Measurements from ENCODE around the gene KYNU. TPM values are rescaled to one million over a fixed set of nuclear protein-coding genes. Genes with fewer than 3 reads are reported as not detected.
"Not testable (repeated sequence)": the region's sequence is repeated elsewhere in the genome, so short reads cannot be mapped to it uniquely, and the experiment has no call there.

KYNU gene
- total RNA-seq, 4 donors from 2014 or later, result 0.63 to 8.7 (median 4.2) TPM

DNA sequence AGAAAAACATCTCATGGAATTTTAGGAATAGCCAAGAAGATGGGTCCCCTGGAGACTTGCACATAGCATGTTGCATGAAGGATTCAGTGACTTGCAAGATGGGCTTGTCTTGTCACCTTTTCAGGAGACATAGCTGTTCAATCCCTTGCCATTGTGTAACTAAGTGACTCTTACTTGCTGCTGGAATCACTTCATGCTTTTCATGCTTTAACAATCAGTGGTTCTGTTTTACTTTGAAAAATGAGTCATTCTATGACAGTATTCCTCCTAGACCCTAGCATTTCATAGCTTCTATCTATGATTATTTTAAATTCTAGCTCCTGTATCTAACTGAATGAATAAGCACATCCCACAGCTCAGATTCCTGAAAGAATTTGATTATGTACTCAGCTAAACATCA lies 2.8 kb downstream of the KYNU start:
- Histone ChIP-seq H3K9me3 (no peaks in the 10 kb centered on the region), H3K4me3 (no peak overlapping the region), H3K4me1 (no peaks in the 10 kb centered on the region), H3K27ac (no peak overlapping the region), H3K27me3 (no peaks in the 10 kb centered on the region), H3K36me3 (no peaks in the 10 kb centered on the region)
- TF ChIP-seq CTCF (IDR thresholded peaks at IDR 0.05) (no peak), POLR2A (IDR thresholded peaks at IDR 0.05) (no peak), EP300 (IDR thresholded peaks at IDR 0.05) (no peak)
- no peak for DNase-seq (ENCODE audit: low spot score in 2 of 2)

GRCh38 chr2:142881619-142882018 lies 4.2 kb downstream of the KYNU start:
- DNase-seq (ENCODE audit: low spot score in 2 of 2), result no peak
- H3K27me3 ChIP-seq, result no peaks in the 10 kb centered on the region
- H3K4me1 ChIP-seq, result no peaks in the 10 kb centered on the region
- TF ChIP-seq CTCF (IDR thresholded peaks at IDR 0.05) (no peak), EP300 (IDR thresholded peaks at IDR 0.05) (no peak), POLR2A (IDR thresholded peaks at IDR 0.05) (no peak)
- H3K36me3 ChIP-seq, result no peaks in the 10 kb centered on the region
- H3K4me3 ChIP-seq, result no peak overlapping the region
- 96 to 98% methylated on average over 3 of the region's 3 CpGs for WGBS, 2 donors
- no peaks in the 10 kb centered on the region for H3K9me3 ChIP-seq
- H3K27ac ChIP-seq, result no peak overlapping the region

GRCh38 chr2:142882500-142882899 lies 5.0 kb downstream of the KYNU start:
- 96 to 97% methylated on average over 3 of the region's 3 CpGs for WGBS, 2 donors
- H3K27ac ChIP-seq; DNase-seq (ENCODE audit: low spot score in 2 of 2): not testable (repeated sequence)

GRCh38 chr2:142883526-142883925 lies 6.1 kb downstream of the KYNU start:
- DNase-seq (ENCODE audit: low spot score in 2 of 2), result no peak
- TF ChIP-seq POLR2A (IDR thresholded peaks at IDR 0.05) (no peak), EP300 (IDR thresholded peaks at IDR 0.05) (no peak), CTCF (IDR thresholded peaks at IDR 0.05) (no peak)
- no peaks in the 10 kb centered on the region for H3K4me1 ChIP-seq
- no peak overlapping the region for H3K27ac ChIP-seq
- no peaks in the 10 kb centered on the region for H3K9me3 ChIP-seq
- H3K4me3 ChIP-seq, result no peak overlapping the region
- H3K36me3 ChIP-seq, result no peaks in the 10 kb centered on the region
- no peaks in the 10 kb centered on the region for H3K27me3 ChIP-seq

More at GRCh38 chr2:142882500-142882899, 5.0 kb downstream of the KYNU start:
- not testable (repeated sequence) for H3K4me1 ChIP-seq, H3K36me3 ChIP-seq, H3K9me3 ChIP-seq, H3K4me3 ChIP-seq, H3K27me3 ChIP-seq

- H3K36me3 ChIP-seq, result no peaks in the 10 kb centered on the region
- H3K27me3 ChIP-seq, result no peaks in the 10 kb centered on the region
- TF ChIP-seq POLR2A (IDR thresholded peaks at IDR 0.05) (no peak), CTCF (IDR thresholded peaks at IDR 0.05) (no peak), EP300 (IDR thresholded peaks at IDR 0.05) (no peak)
- no peak overlapping the region for H3K4me3 ChIP-seq
- no peaks in the 10 kb centered on the region for H3K4me1 ChIP-seq
- H3K9me3 ChIP-seq, result no peaks in the 10 kb centered on the region
- DNase-seq (ENCODE audit: low spot score in 2 of 2), result no peak
- H3K27ac ChIP-seq, result no peak overlapping the region
Observed at GRCh38 chr2:142885543-142885942, 8.1 kb downstream of the KYNU start.

GRCh38 chr2:142892715-142893114 lies 15.3 kb downstream of the KYNU start:
- no peaks in the 10 kb centered on the region for H3K27me3 ChIP-seq
- 60 to 62% methylated on average over 2 of the region's 2 CpGs for WGBS, 2 donors
- H3K9me3 ChIP-seq, result no peaks in the 10 kb centered on the region
- no peak overlapping the region for H3K27ac ChIP-seq
- no peaks in the 10 kb centered on the region for H3K4me1 ChIP-seq
- no peaks in the 10 kb centered on the region for H3K36me3 ChIP-seq
- no peak overlapping the region for H3K4me3 ChIP-seq
- TF ChIP-seq CTCF (IDR thresholded peaks at IDR 0.05), result no peak
- no peak for TF ChIP-seq EP300 (IDR thresholded peaks at IDR 0.05)
- TF ChIP-seq POLR2A (IDR thresholded peaks at IDR 0.05), result no peak
- no peak for DNase-seq (ENCODE audit: low spot score in 2 of 2)

Data from tibial nerve (tissue), 4 donors.